Kidney (tissue), 11 donors: ENCODE results near the gene SLX1B. TPM values are rescaled to one million over a fixed set of nuclear protein-coding genes. Genes with fewer than 3 reads are reported as not detected.
A peak's percentile ranks its signal among the peaks of the same experiment; 100 is the strongest.
"Not testable (repeated sequence)": the region's sequence is repeated elsewhere in the genome, so short reads cannot be mapped to it uniquely, and the experiment has no call there.

Experiments used
- DNase-seq, 5 donors: peaks; one replicate each; pipeline ENCODE4 v3.0.0-alpha.2; 2013 to 2020
- FAIRE-seq: peaks from 2 replicates; lab custom pipeline; 2012; peaks lifted over from hg19 to GRCh38; lab: Jason Lieb, UNC
- H3K27ac ChIP-seq, 2 donors: one replicate each; pipeline ENCODE4 v1.7.0; 2013; ENCODE audit warnings: low read depth in 2 of 2, low read length in 2 of 2, inconsistent platforms in 1 of 2
- H3K27me3 ChIP-seq: one replicate; pipeline ENCODE4 v1.7.1; 2013; ENCODE audit warnings: low read length, inconsistent platforms; ENCODE audit not compliant: control insufficient read depth, insufficient read depth
- H3K36me3 ChIP-seq, 3 donors: one replicate each; pipeline versions ENCODE4 v1.7.0 to v1.7.1; 2013; ENCODE audit warnings: low read length in 3 of 3, control low read depth in 1 of 3, inconsistent platforms in 1 of 3; ENCODE audit not compliant: insufficient read depth in 3 of 3, control insufficient read depth in 2 of 3
- H3K4me1 ChIP-seq, 3 donors: one replicate each; pipeline versions ENCODE4 v1.7.0 to v1.7.1; 2013; ENCODE audit warnings: low read length in 3 of 3, inconsistent platforms in 1 of 3, low read depth in 1 of 3; ENCODE audit not compliant: control insufficient read depth in 2 of 3, insufficient read depth in 2 of 3
- H3K4me3 ChIP-seq, 3 donors: one replicate each; pipeline versions ENCODE4 v1.7.0 to v1.8.1; 2013; ENCODE audit warnings: low read length in 3 of 3, control low read depth in 1 of 3, inconsistent platforms in 1 of 3
- H3K9ac ChIP-seq, 3 donors: one replicate each; pipeline versions ENCODE4 v1.7.0 to v1.7.1; 2013; ENCODE audit warnings: low read length in 3 of 3, control low read depth in 1 of 3, inconsistent platforms in 1 of 3
- H3K9me3 ChIP-seq, 3 donors: one replicate each; pipeline versions ENCODE4 v1.7.0 to v1.7.1; 2013; ENCODE audit warnings: low read length in 3 of 3, control low read depth in 1 of 3, inconsistent platforms in 1 of 3; ENCODE audit not compliant: control insufficient read depth in 2 of 3, insufficient read depth in 1 of 3
- intact Hi-C: fragments of 100-400 bp; cut with DNase I; formaldehyde crosslinking; loops from one replicate; pipeline ENCODE4 v1.11.1; 2022
- polyA plus RNA-seq: library from polyadenylated mRNA; stranded (reverse); fragments of 350-450 nt; fragmentation: Illumina TruSeq; extraction: RNeasy Lipid Tissue Mini Kit (QIAGEN cat#74804); gene quantifications from one replicate; pipeline ENCODE4 v1.2.3, GENCODE V29; 2014; ENCODE audit warnings: low read depth, low replicate concordance; ENCODE audit not compliant: insufficient read depth
- total RNA-seq: library from RNA; stranded (reverse); fragmentation: NEBNext Ultra II Directional; extraction: Animal tissue kit (Norgen Biotek cat#: 25700); gene quantifications from one replicate; pipeline ENCODE4 v1.2.1, GENCODE V29; 2021
- donor health status: control.
- donor health status: control.
- donor health status: DM: yes; HTN: yes; CAD: no.
- donor health status: Normal renal cell carcinoma (clear cell type).

The SLX1B gene
- total and polyA plus RNA-seq, 2 donors from 2014 or later, result 7.0 to 35.5 TPM

GRCh38 chr16:29482276-29482675 is 27.9 kb downstream of the SLX1B start:
- H3K4me1 ChIP-seq, H3K9ac ChIP-seq, H3K4me3 ChIP-seq, H3K36me3 ChIP-seq, H3K9me3 ChIP-seq, FAIRE-seq, intact Hi-C loops, H3K27ac ChIP-seq, H3K27me3 ChIP-seq: not testable (repeated sequence)
- peak in 1 of 5 donors; percentile 52 for DNase-seq

- H3K27me3 ChIP-seq, H3K9ac ChIP-seq, H3K4me1 ChIP-seq, intact Hi-C loops, H3K9me3 ChIP-seq, H3K4me3 ChIP-seq, H3K27ac ChIP-seq, FAIRE-seq, DNase-seq, H3K36me3 ChIP-seq: not testable (repeated sequence)
Observed at GRCh38 chr16:29506308-29506707, 52.0 kb downstream of the SLX1B start, which contains the start of gene NPIPB12. Gene NPIPB12, minus strand, starts transcription at chr16:29506408.

Other genes with a start within 250 kb of the SLX1B start
- 0.50 TPM for gene NPIPB11, start 47.8 kb upstream of the SLX1B start, total RNA-seq
- gene NPIPB11, start 47.8 kb upstream of the SLX1B start, polyA plus RNA-seq, result 0.65 TPM
- 6.6 TPM for gene BOLA2, start 182 bp upstream of the SLX1B start, total RNA-seq
- 17.0 TPM for gene BOLA2, start 182 bp upstream of the SLX1B start, polyA plus RNA-seq
- 18.8 TPM for gene SULT1A4, start 5.4 kb downstream of the SLX1B start, total RNA-seq
- gene SULT1A4, start 5.4 kb downstream of the SLX1B start, polyA plus RNA-seq, result 2.5 TPM
- 68.1 TPM for gene NPIPB12, start 51.9 kb downstream of the SLX1B start, total RNA-seq
- gene NPIPB12, start 51.9 kb downstream of the SLX1B start, polyA plus RNA-seq, result 10.6 TPM
- 8.8 TPM for gene SPN, start 208.7 kb downstream of the SLX1B start, total RNA-seq
- gene SPN, start 208.7 kb downstream of the SLX1B start, polyA plus RNA-seq, result 1.0 TPM
- gene QPRT, start 224.6 kb downstream of the SLX1B start, total RNA-seq, result 13.9 TPM
- gene QPRT, start 224.6 kb downstream of the SLX1B start, polyA plus RNA-seq, result 168 TPM